Fibroblast of peridontal ligament (primary cell): ENCODE measurements around the gene UBE2Q2.
A peak's percentile ranks its signal among the peaks of the same experiment; 100 is the strongest.
"Not testable (repeated sequence)": the region's sequence is repeated elsewhere in the genome, so short reads cannot be mapped to it uniquely, and the experiment has no call there.

ENCODE experiments used
- DNase-seq: peaks from one replicate; pipeline ENCODE4 v3.0.0-alpha.2; 2010; ENCODE audit errors: extremely low read depth

UBE2Q2 gene

GRCh38 chr15:75823860-75824613 is 19.2 kb upstream of the UBE2Q2 start:
- no peak for DNase-seq

GRCh38 chr15:75827691-75828090 is 15.6 kb upstream of the UBE2Q2 start:
- DNase-seq, result no peak

- DNase-seq, result no peak
Observed at GRCh38 chr15:75828429-75828828, 14.8 kb upstream of the UBE2Q2 start.

- no peak for DNase-seq
Observed at GRCh38 chr15:75830910-75831805, 12.1 kb upstream of the UBE2Q2 start.

- no peak for DNase-seq
Observed at GRCh38 chr15:75831806-75832102, 11.5 kb upstream of the UBE2Q2 start.

GRCh38 chr15:75832114-75832513 is 11.1 kb upstream of the UBE2Q2 start:
- DNase-seq, result no peak

GRCh38 chr15:75834021-75834420 is 9.2 kb upstream of the UBE2Q2 start:
- DNase-seq, result no peak

GRCh38 chr15:75835990-75836958 is 7.0 kb upstream of the UBE2Q2 start:
- no peak for DNase-seq

- DNase-seq, result peak; percentile 82
Observed at GRCh38 chr15:75836959-75837334, 6.3 kb upstream of the UBE2Q2 start.

GRCh38 chr15:75840659-75841058 is 2.6 kb upstream of the UBE2Q2 start:
- peak; percentile 79 for DNase-seq

- DNase-seq, result no peak
Observed at GRCh38 chr15:75841626-75842025, 1.6 kb upstream of the UBE2Q2 start.

- peak; percentile 46 for DNase-seq
Observed at GRCh38 chr15:75843678-75844581, 683 bp downstream of the UBE2Q2 start.

GRCh38 chr15:75844629-75845335 is 1.5 kb downstream of the UBE2Q2 start:
- DNase-seq, result no peak

GRCh38 chr15:75849167-75849566 is 5.9 kb downstream of the UBE2Q2 start:
- no peak for DNase-seq

GRCh38 chr15:75850708-75851107 is 7.5 kb downstream of the UBE2Q2 start:
- DNase-seq, result no peak

- not testable (repeated sequence) for DNase-seq
Observed at GRCh38 chr15:75851566-75851965, 8.3 kb downstream of the UBE2Q2 start.

- no peak for DNase-seq
Observed at GRCh38 chr15:75857886-75858285, 14.6 kb downstream of the UBE2Q2 start.

GRCh38 chr15:75861750-75862402 is 18.6 kb downstream of the UBE2Q2 start:
- DNase-seq, result no peak

- no peak for DNase-seq
Observed at GRCh38 chr15:75862796-75863195, 19.5 kb downstream of the UBE2Q2 start.
